ENCODE results near the gene DNM2. TPM values are rescaled to one million over a fixed set of nuclear protein-coding genes. Genes with fewer than 3 reads are reported as not detected.
A peak's percentile ranks its signal among the peaks of the same experiment; 100 is the strongest.

The DNM2 gene
- total and polyA plus RNA-seq, 2 donors (not counting 1 experiment from before 2014, with no cell fraction given), result 42.6 to 76.8 TPM

DNA sequence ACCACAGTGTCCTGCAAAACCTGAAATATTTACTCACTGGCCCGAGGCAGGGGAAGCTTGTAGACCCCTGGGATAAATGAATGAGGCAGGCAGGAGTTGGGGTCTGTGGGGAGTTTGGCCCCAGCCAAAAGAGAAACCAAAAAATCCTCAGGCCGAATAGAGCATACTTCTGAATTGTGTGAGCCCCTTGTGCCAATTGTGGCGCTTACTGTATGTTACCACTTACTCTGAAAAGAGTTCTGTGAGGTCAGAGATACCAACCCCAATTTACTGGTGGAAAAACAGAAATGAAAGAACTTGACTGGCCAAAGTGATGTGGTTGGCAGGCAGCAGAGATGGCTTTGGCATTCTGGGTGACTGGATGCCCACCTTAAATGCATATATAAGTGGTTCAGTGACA lies 160.4 kb downstream of the DNM2 start:
- Histone ChIP-seq H2AFZ (ENCODE audit: low read length) (no peak overlapping the region), H3K79me2 (ENCODE audit: control insufficient read depth, insufficient read depth, low read length) (peaks cover 70% of the 10 kb centered on the region), H4K20me1 (ENCODE audit: control insufficient read depth, extremely low read depth, insufficient read depth, low read length) (no peaks in the 10 kb centered on the region), H3K4me1 (ENCODE audit: control insufficient read depth, extremely low read depth, insufficient read depth, low read length) (peaks cover 5% of the 10 kb centered on the region), H3K27me3 (ENCODE audit: control insufficient read depth, insufficient read depth, low read length) (no peaks in the 10 kb centered on the region), H3K4me3 (replicated peaks in 1 of 4; ENCODE audit: control extremely low read depth in 1 of 4, insufficient read depth in 1 of 4, low read depth in 3 of 4, low read length in 4 of 4) (no peak overlapping the region), H3K9me3 (ENCODE audit: control insufficient read depth, insufficient read depth, low read depth, low read length) (no peaks in the 10 kb centered on the region), H3K9ac (ENCODE audit: insufficient read depth, low read length) (no peak overlapping the region), H3K36me3 (ENCODE audit: control insufficient read depth, insufficient read depth, low read length) (no peaks in the 10 kb centered on the region), H3K27ac (ENCODE audit: insufficient read depth, low read length) (peak overlapping the region; percentile 8), H3K4me2 (ENCODE audit: extremely low read depth, insufficient read depth, low read length) (peak overlapping the region; percentile 59)
- no peak for DNase-seq (ENCODE audit: low read depth in 2 of 2)
- TF ChIP-seq, protein P1, sequence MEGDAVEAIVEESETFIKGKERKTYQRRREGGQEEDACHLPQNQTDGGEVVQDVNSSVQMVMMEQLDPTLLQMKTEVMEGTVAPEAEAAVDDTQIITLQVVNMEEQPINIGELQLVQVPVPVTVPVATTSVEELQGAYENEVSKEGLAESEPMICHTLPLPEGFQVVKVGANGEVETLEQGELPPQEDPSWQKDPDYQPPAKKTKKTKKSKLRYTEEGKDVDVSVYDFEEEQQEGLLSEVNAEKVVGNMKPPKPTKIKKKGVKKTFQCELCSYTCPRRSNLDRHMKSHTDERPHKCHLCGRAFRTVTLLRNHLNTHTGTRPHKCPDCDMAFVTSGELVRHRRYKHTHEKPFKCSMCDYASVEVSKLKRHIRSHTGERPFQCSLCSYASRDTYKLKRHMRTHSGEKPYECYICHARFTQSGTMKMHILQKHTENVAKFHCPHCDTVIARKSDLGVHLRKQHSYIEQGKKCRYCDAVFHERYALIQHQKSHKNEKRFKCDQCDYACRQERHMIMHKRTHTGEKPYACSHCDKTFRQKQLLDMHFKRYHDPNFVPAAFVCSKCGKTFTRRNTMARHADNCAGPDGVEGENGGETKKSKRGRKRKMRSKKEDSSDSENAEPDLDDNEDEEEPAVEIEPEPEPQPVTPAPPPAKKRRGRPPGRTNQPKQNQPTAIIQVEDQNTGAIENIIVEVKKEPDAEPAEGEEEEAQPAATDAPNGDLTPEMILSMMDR (conservative IDR thresholded peaks at IDR 0.05 in 1 of 2, IDR thresholded peaks at IDR 0.05 in 1 of 2; ENCODE audit: low read depth in 1 of 2, low read length in 2 of 2), result no peak
- no peak for TF ChIP-seq EZH2 (IDR thresholded peaks at IDR 0.05; ENCODE audit: low read length, missing control alignments)

Other genes with a start within 250 kb of the DNM2 start
- 81.7 and 103 TPM in 2 replicates for gene KEAP1, start 214.7 kb upstream of the DNM2 start, total RNA-seq
- 36.1 and 51.3 TPM in 2 replicates for gene KEAP1, start 214.7 kb upstream of the DNM2 start, polyA plus RNA-seq
- gene S1PR5, start 200.6 kb upstream of the DNM2 start, total RNA-seq, result under 0.01 TPM in 1 of 2 replicates, not detected in the other
- gene S1PR5, start 200.6 kb upstream of the DNM2 start, polyA plus RNA-seq, result 0.02 and 0.19 TPM in 2 replicates
- 13.4 and 14.9 TPM in 2 replicates for gene ATG4D, start 174.2 kb upstream of the DNM2 start, total RNA-seq
- 7.2 and 12.8 TPM in 2 replicates for gene ATG4D, start 174.2 kb upstream of the DNM2 start, polyA plus RNA-seq
- gene KRI1, start 152.1 kb upstream of the DNM2 start, total RNA-seq, result 8.6 and 10.0 TPM in 2 replicates
- 9.4 and 12.6 TPM in 2 replicates for gene KRI1, start 152.1 kb upstream of the DNM2 start, polyA plus RNA-seq
- gene CDKN2D, start 149.1 kb upstream of the DNM2 start, total RNA-seq, result 3.9 and 10.7 TPM in 2 replicates
- gene CDKN2D, start 149.1 kb upstream of the DNM2 start, polyA plus RNA-seq, result 9.7 and 15.7 TPM in 2 replicates
- 0.17 TPM in 1 of 2 replicates, not detected in the other for gene AP1M2, start 130.8 kb upstream of the DNM2 start, total RNA-seq
- gene AP1M2, start 130.8 kb upstream of the DNM2 start, polyA plus RNA-seq, result 0.16 and 0.45 TPM in 2 replicates
- gene SLC44A2, start 92.5 kb upstream of the DNM2 start, total RNA-seq, result 25.9 and 91.3 TPM in 2 replicates
- gene SLC44A2, start 92.5 kb upstream of the DNM2 start, polyA plus RNA-seq, result 96.9 and 173 TPM in 2 replicates
- 55.0 and 78.4 TPM in 2 replicates for gene ILF3, start 63.7 kb upstream of the DNM2 start, total RNA-seq
- gene ILF3, start 63.7 kb upstream of the DNM2 start, polyA plus RNA-seq, result 109 and 163 TPM in 2 replicates
- gene QTRT1, start 16.6 kb upstream of the DNM2 start, total RNA-seq, result 27.7 and 29.1 TPM in 2 replicates
- gene QTRT1, start 16.6 kb upstream of the DNM2 start, polyA plus RNA-seq, result 21.1 and 22.6 TPM in 2 replicates
- gene TMED1, start 118.1 kb downstream of the DNM2 start, total RNA-seq, result 37.5 and 40.1 TPM in 2 replicates
- 42.1 and 42.3 TPM in 2 replicates for gene TMED1, start 118.1 kb downstream of the DNM2 start, polyA plus RNA-seq
- gene C19orf38, start 130.3 kb downstream of the DNM2 start, total RNA-seq, result 1.0 and 1.3 TPM in 2 replicates
- 0.08 TPM in 1 of 2 replicates, not detected in the other for gene C19orf38, start 130.3 kb downstream of the DNM2 start, polyA plus RNA-seq
- gene CARM1, start 153.5 kb downstream of the DNM2 start, total RNA-seq, result 17.2 and 24.8 TPM in 2 replicates
- 41.9 and 60.0 TPM in 2 replicates for gene CARM1, start 153.5 kb downstream of the DNM2 start, polyA plus RNA-seq
- gene YIPF2, start 210.6 kb downstream of the DNM2 start, total RNA-seq, result 83.7 and 118 TPM in 2 replicates
- gene YIPF2, start 210.6 kb downstream of the DNM2 start, polyA plus RNA-seq, result 31.6 and 41.5 TPM in 2 replicates
- gene TIMM29, start 210.7 kb downstream of the DNM2 start, total RNA-seq, result 27.7 and 29.2 TPM in 2 replicates
- 7.0 and 8.1 TPM in 2 replicates for gene TIMM29, start 210.7 kb downstream of the DNM2 start, polyA plus RNA-seq
- gene SMARCA4, start 243.0 kb downstream of the DNM2 start, total RNA-seq, result 35.7 and 61.1 TPM in 2 replicates
- gene SMARCA4, start 243.0 kb downstream of the DNM2 start, polyA plus RNA-seq, result 28.1 and 53.1 TPM in 2 replicates

Measured in fibroblast of lung (primary cell).